ENCODE results near the gene GALM.
"Not testable (repeated sequence)": the region's sequence is repeated elsewhere in the genome, so short reads cannot be mapped to it uniquely, and the experiment has no call there.

DNA sequence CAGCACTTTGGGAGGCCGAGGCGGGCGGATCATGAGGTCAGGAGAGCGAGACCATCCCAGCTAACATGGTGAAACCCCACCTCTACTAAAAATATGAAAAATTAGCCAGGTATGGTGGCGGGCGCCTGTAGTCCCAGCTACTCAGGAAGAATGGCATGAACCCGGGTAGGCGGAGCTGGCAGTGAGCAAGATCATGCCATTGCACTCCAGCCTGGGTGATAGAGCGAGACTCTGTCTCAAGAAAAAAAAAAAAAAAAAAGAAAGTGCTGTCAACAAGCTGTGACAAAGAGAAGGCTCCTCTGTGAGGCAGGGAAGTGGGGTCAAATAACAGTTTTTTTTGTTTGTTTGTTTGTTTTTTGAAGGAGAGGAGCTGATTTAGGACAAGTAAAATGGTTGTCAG is 42.6 kb downstream of the GALM start:
- TF ChIP-seq, protein P1, sequence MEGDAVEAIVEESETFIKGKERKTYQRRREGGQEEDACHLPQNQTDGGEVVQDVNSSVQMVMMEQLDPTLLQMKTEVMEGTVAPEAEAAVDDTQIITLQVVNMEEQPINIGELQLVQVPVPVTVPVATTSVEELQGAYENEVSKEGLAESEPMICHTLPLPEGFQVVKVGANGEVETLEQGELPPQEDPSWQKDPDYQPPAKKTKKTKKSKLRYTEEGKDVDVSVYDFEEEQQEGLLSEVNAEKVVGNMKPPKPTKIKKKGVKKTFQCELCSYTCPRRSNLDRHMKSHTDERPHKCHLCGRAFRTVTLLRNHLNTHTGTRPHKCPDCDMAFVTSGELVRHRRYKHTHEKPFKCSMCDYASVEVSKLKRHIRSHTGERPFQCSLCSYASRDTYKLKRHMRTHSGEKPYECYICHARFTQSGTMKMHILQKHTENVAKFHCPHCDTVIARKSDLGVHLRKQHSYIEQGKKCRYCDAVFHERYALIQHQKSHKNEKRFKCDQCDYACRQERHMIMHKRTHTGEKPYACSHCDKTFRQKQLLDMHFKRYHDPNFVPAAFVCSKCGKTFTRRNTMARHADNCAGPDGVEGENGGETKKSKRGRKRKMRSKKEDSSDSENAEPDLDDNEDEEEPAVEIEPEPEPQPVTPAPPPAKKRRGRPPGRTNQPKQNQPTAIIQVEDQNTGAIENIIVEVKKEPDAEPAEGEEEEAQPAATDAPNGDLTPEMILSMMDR (IDR thresholded peaks at IDR 0.05; ENCODE audit: poor library complexity): not testable (repeated sequence)
- not testable (repeated sequence) for TF ChIP-seq EZH2 (IDR thresholded peaks at IDR 0.05; ENCODE audit: borderline replicate concordance); EZH2phosphoT487 (IDR thresholded peaks at IDR 0.05; ENCODE audit: low read depth, severe bottlenecking, unreplicated experiment)

All from hepatocyte (in vitro differentiated cells).